Germinal center (tissue), 1 donor: ENCODE results near the gene GCNT1.
"Not testable (repeated sequence)": the region's sequence is repeated elsewhere in the genome, so short reads cannot be mapped to it uniquely, and the experiment has no call there.

Experiments
- DNase-seq: peaks from one replicate; pipeline ENCODE4 v3.0.0; 2012; ENCODE audit warnings: mixed read lengths, low spot score

GCNT1 gene

DNA sequence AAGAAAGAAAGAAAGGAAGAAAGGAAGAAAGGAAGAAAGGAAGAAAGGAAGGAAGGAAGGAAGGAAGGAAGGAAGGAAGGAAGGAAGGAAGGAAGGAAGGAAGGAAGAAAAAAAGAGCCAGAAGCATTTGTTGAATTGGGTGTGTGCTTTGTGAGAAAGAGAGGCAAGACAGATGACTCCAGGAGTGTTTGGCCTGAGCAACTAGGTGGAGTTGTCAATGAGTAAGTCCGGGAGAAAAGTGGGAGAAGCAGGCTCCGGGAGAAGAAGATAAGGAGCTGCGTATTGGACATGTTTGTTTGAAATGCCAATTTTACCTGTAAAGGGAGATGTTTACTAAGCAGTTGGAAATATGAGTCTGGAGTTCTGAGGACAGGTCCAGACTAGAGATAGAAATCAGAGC, 15.1 kb upstream of the GCNT1 start:
- no peak for DNase-seq

DNA sequence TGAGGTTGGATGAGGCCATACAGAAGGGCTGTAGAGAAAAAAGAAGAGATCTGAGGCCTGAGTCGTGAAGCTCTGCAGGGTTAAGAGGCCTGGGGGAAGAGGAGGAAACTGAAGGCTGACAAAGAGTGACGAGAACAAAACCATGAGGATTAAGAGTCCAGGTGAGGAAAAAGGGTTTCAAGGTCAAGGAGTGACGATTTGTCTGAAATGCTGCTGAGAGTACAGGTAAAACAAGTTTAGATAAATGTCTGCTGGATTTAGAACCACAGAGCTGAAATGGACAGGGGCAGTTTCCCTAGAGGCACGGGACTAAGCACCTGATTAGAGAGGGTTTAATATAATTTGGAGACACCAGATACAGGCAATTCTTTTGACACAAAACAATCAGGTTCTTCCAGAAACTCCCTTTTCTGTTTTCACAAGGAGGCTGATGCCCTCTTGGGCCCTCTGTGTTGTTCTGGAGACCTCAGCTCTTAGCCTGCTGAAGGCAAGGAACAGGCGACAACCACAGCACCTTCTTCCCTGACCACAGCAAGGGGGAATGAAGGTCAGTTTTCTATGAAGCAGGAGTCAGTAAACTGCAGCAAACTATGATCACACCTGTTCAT, 14.6 kb upstream of the GCNT1 start:
- no peak for DNase-seq

DNA sequence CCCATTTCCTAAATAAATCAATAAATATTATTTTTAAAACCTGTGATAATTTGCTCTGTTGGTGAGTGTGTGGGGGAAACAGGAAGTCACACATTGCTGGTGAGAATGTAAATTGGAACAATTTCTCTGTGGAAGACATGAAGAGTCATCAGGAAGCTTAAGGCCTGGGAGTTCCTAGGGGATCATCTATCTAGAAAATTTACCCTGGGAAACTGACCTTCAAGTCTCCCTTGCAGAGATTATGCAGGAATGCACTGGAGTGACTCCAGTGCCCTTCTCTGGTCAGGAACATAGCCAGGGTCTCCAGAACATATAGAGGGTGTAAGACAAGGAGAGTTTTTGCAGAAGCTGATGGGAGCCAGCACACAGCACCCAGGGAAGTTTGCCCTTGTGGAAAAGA, 13.0 kb upstream of the GCNT1 start:
- no peak for DNase-seq

DNA sequence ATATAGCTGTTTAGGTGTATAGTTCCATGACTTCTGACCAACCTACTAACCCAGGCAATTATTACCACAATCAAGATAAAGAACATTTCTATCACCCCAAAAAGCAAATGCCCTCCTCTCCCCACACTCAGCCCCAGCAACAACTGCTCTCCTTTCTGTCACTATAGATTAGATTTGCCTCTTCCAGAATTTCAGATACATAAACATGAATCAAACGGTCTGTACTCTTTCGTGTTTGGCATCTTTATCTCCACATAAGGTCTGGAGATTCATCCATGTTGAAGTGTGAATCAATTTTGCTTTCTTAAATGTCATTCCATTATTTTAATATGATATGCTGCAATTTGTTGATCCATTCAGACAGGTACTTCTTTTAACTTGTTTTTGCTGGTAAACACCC, 10.5 kb upstream of the GCNT1 start:
- DNase-seq, result no peak

DNA sequence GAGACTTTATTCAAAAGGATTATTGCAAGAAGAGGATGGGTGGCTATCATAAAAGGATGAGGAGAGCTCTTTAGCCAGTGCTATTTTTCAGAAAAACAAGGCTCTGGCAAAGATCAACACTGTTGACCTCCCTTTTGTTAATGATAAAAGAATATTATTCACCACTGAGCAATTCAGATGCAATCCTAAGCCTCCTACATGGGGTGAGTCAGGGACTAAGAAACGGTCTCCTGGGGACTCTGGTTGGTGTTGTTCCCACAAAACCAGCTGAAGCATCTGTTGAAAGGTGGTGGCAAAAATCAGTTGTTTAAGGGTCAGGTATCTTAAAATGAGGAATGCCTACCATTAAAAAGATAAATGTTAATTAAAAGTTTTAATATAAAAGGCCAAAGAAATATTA, 7.7 kb upstream of the GCNT1 start:
- DNase-seq, result no peak

DNA sequence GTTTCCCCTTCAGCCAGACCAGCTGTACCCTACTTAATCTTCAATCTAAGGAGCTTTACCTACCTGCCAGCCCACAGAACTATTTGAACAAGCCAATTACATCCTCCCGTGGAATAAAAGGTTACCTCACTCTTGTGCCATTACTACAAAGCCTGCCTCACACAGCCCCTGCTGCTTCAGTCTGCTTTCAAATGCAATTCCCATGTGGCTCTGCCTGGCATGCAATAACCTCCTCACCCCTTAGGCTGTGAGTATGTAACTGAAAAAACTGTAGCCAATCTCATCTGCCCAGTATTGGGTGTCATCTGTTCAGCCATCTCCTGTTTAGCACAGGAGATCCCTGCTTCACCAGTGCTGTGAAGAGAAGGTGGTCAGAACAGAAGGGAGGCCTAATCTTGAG, 6.1 kb upstream of the GCNT1 start:
- no peak for DNase-seq

DNA sequence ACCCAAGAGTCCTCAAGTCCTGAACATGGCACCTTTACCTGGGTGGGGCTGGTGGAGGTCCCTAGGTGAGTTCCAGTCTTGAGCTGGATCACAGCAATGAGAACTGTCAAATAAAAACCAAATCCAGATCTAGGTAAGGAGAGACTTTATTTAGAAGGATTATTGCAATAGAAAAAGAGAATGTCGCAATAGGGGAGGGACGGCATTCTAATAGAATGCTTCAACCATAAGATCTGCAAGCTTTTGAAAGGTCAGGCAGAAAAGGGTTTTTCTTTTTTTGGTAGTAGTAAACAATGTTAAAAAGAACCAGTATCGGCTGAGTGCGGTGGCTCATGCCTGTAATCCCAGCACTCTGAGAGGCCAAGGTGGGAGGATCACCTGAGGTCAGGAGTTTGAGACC, 5.2 kb upstream of the GCNT1 start:
- no peak for DNase-seq

DNA sequence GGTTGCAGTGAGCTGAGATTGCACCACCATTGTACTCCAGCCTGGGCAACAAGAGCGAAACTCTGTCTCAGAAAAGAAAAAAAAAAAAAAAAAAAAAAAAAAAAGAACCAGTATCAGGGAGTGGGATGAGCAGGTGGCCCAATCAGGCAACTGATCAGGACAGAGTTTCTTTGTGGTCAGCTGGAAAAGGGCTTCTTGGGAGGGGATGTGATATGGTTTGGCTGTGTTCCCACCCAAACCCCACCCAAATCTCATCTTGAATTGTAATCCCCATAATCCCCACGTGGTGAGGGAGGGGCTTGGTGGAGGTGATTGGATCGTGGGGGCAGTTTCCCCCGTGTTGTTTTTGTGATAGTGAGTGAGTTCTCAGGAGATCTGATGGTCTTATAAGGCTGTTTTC, 4.7 kb upstream of the GCNT1 start:
- DNase-seq, result no peak

DNA sequence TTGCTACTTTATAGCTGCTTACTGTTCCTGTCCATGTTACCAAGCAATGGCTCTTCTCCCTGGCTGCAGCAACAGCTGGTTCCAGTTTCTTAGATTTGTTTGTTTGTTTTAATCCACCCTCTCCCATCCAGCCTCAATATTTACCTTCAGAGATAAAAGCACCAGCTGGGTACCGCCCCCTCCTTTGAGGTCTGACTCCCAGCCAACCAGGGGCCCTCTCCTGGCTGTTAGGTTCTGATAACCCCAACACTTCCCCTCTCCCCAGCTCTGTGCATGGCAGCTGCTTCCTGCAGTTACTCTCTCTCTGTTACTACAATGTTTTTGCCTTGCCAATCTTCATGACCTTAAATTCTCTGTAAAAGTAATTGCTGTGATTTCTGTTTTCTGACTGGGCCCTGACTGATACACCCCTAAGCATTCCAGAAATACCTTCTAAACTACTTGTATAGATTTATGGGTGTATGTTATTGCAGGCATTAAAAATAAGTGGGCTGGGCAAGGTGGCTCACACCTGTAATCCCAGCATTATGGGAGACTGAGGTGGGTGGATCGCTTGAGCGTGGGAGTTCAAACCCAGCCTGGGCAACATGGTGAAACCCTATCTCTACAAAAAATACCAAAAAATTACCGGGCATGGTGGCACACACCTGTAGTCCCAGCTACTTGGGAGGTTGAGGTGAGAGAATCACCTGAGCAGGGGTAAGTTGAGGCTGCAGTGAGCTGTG, 2.6 kb upstream of the GCNT1 start:
- peak; percentile 69 for DNase-seq

DNA sequence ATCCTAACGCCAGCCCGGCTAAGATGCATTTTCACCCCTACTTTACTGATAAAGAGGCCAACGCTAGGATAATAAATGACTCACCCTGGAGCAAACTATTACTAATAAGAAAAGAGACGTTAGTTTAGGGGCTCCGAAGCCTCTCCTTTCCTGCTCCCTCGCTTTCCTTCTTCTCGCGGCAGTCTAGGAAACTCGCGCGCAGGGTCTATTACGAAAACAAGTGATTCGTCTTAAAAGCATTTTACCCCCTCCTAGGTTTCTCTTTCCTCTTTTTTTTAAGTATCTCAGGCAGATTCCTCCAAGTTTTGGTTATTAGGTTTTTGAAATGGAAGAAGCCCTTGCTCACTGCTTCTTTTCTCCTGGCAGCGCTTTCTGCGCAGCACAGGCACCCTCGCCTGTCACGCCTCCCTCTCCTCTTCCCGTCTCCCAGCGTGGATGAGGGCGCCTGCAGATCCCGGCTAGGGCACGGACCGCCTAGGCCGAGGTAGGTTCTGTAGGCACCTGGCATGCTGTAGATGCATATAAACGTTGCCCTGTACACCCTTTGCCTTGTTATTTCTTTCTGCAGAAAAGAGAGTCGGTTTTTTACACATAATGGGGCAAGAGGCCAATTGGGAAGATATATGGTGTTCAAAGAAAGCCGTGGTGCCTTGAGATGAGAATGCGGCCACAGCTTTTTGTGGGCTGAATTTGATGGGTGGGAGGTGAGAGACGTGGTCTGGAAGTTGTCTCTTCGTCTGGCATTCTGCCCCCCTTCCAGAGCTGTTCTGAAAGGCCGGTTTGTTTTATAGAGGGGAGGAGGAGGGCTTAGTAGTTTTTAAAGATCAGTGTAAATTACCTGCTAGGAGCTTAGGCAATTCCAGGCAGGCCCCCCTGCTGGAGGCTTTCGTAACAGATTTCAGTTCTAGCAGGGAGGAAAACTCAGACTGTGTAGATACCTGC, 983 bp downstream of the GCNT1 start:
- DNase-seq, result peak; percentile 39

DNA sequence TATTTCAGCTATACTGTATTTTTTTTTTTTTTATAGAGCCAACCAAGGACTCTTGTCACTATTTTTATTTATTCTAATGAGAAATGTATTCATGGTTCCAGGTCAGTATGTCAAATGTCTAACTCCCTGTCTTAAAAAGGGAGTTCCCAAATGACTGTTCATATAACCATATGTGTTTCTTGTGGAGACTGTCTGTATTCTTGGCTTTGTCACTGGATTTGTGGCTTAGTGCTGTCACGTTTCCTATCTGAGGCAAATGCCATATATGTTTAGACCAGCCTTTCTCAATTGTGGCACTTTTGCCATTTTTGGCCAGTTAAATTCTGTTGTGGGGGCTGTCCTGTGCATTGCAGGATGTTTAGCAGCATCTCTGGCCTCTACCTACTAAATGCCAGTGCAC, 3.1 kb downstream of the GCNT1 start:
- DNase-seq, result no peak

DNA sequence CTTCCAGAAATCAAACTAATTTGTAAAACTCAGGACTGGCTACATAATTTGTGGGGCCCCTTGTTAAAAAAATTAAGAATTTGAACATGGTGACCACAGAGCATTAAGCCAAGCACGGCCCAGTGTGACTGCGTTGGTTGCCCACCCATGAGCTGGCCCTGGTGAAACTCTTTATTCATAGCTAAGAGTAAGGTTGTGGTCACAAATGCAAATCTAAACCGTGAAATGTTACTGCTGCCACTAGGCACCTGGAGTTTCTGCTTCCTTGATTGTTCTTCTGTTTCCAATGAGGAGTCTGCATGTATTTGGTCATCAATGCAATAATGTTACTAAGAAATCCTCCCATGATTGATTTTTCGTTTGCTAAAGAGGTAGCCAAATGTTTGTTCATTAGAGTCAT, 4.2 kb downstream of the GCNT1 start:
- peak; percentile 40 for DNase-seq

DNA sequence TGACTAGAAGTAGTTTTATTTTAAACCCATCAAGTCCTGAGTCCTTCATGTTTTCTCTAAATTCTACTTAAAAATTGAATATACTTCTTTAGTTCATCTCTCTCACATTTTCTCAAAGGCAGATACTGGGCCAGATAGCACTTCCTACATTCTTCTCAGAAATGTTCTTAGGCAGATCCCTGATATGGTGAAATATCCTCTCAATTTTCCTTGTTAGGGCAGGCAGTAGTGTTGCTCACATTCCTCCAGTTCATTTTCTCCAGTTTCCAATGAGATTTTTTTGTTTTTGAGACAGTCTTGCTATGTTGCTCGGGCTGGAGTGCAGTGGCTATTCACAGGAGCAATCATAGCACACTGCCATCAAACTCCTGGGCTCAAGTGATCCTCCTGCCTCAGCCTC, 5.7 kb downstream of the GCNT1 start:
- DNase-seq, result no peak

DNA sequence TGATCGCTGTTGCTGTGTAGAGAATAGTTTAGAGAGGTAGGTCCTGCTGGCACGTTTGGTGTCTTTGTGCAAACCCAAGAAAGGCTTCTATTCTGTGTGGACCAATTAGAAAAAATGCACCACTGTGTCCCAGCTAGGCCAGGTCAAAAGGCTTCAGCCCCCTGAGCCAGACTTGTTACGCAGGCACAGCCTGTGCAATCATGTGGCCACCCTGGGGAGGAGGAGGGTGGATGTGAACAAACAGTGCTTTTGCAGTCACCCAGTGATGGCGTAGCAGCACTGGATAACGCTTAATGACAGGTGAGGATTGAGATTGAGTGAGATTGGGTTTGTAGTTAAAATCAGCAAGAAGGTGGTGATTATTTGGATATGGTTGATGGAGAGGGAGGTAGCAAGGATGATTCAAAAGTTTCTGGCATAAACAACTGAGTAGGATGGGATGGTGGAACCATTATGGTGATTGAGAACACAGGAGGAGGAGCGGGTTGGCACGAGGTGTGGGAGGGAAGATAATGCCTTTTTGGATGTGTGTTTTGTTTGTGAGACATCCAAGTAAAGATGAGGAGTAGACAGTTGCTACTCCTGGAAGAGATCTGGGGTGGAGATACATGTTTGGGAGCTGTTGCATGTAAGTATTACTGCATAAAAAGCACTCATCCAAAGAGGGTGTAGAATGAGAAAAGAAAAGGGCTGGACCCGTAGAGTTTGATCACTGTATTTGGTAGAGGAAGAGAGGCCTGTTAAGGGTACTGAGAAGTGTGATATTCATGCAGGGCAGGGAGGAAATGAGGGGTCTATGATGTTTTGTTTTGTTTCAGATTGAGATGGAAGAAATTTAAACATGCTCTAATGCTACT, 6.7 kb downstream of the GCNT1 start:
- no peak for DNase-seq

DNA sequence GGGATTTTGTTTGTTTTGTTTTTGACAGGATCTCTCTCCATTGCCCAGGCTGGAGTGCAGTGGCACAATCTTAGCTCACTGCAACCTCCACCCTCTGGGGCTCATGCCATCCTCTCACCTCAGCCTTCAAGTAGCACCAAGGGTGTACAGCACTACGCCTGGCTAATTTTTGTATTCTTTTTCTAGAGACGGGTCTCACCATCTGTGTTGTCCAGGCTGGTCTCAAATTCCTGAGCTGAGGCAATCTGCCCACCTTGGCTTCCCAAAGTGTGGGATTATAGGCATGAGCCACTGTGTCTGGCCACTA, 7.3 kb downstream of the GCNT1 start:
- DNase-seq, result no peak

DNA sequence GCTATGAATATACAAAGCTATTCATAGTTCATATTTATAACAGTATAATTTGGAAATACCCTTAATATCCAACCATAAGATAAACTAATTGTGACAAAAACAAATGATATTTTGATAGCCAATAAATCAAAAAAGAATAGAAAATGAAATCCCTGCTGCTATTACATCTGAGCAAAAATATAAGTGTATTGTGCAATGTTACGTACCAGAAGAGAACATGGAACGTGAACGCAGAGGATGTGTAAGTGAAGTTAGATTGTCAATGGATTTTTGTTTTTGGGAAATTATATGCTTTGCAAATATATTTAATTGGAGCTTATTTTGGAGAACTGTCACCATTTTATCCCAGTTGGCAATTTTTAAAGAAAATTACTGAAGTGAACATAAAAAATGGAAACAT, 15.4 kb downstream of the GCNT1 start:
- DNase-seq, result no peak

DNA sequence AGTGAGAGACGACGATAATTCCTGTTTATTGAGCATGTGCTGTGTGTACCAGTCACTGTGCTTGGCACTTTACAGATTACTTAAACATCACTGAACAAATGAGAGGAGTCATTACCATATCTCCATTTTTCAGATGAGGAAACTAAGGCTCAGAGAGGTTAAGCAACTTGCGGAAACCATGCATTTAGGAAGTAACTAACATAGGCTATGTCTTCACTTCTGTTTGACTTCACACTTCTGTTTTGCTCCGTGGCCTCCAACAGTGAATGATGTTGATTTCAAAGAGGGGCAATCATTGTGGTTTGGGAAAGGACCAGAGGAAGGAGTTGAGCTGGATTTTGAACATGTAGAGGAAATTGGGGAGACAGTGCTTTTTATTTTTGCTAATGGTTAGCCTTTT, 16.7 kb downstream of the GCNT1 start:
- DNase-seq, result no peak

DNA sequence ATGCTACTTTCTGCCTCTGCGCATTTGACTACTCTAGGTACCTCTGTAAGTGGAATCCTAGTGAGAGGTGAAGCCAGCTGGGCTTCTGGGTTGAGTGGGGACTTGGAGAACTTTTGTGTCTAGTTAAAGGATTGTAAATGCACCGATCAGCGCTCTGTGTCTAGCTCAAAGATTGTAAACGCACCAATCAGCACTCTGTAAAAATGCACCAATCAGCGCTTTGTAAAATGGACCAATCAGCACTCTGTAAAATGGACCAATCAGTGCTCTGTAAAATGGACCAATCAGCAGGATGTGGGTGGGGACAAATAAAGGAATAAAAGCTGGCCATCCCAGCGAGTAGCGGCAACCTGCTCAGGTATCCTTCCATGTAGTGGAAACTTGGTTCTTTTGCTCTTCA, 18.8 kb downstream of the GCNT1 start:
- not testable (repeated sequence) for DNase-seq

DNA sequence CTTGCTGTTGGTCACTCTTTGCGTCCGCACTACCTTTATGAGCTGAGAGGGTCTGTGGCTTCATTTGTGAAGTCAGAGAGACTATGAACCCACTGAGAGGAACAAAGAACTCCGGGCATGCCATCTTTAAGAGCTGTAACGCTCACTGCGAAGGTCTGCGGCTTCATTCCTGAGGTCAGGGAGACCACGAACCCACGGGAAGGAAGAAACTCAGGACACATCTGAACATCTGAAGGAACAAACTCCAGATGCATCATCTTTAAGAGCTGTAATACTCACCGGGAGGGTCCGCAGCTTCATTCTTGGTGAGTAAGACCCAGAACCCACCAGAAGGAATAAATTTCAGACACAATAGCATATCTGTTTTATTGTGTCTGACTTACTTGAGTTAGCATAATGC, 19.2 kb downstream of the GCNT1 start:
- no peak for DNase-seq

DNA sequence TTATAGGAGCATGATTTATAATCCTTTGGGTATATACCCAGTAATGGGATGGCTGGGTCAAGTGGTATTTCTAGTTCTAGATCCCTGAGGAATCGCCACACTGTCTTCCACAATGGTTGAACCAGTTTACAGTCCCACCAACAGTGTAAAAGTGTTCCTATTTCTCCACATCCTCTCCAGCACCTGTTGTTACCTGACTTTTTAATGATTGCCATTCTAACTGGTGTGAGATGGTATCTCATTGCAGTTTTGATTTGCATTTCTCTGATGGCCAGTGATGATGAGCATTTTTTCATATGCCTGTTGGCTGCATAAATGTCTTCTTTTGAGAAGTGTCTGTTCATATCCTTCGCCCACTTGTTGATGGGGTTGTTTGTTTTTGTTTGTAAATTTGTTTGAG, 20.4 kb downstream of the GCNT1 start:
- not testable (repeated sequence) for DNase-seq

DNA sequence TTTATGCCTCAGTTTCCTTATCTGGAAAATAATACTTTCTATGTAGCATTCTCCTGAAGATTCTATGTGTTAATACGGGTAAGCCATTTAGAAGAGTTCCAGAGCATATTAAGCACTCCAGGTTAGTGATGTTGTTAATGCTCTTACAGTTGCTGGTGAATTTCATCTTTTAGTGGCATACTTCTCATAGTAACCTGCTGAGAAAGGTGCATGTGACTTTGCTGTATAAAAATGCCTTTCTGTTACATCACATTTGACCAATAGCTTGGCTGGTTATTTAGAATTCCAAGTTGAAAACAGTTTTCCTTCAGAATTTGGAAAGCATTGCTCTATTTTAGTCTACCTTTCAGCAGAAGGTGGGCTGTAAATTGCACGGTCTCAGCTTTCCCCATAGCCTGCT, 27.2 kb downstream of the GCNT1 start:
- DNase-seq, result no peak

DNA sequence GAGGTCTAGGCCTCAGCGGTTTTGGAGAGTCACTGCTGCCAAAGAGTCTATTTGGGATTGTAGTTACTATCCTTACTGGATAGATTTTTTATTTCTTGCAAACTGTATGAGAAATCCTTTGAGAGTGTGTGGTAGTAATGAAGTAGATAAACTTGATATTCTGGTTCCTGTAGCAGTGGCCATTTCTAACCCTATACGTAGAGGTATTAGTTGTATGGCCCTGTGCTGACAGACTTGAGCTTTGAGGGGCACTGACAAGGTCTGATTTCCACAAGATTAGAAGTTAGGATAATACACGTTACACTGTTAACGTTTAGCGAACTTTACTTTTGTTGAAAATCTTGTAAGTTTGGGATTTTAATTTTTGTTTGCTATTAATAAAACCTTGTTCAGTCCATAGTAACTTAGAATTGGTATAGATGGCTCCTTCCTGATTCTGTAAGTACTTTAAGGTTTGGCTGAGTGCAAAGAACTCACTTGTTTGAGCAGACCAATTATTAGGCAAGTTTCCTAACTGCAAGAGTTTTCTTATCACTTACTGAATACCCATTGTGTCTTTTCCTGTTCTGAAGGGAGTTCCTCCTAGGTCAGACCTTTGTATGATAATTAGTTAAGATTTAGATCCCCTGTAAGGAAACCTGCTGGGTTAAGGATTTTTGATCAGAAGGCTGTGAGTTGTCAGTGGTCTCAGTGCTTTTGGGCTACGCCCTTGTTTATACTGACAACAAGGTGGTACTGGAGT, 31.4 kb downstream of the GCNT1 start:
- no peak for DNase-seq
